ENCODE results near the gene C16orf46. TPM values are rescaled to one million over a fixed set of nuclear protein-coding genes. Genes with fewer than 3 reads are reported as not detected.

Gene C16orf46
- total RNA-seq, 4 donors from 2014 or later = 0.54 to 2.5 (median 1.3) TPM

DNA sequence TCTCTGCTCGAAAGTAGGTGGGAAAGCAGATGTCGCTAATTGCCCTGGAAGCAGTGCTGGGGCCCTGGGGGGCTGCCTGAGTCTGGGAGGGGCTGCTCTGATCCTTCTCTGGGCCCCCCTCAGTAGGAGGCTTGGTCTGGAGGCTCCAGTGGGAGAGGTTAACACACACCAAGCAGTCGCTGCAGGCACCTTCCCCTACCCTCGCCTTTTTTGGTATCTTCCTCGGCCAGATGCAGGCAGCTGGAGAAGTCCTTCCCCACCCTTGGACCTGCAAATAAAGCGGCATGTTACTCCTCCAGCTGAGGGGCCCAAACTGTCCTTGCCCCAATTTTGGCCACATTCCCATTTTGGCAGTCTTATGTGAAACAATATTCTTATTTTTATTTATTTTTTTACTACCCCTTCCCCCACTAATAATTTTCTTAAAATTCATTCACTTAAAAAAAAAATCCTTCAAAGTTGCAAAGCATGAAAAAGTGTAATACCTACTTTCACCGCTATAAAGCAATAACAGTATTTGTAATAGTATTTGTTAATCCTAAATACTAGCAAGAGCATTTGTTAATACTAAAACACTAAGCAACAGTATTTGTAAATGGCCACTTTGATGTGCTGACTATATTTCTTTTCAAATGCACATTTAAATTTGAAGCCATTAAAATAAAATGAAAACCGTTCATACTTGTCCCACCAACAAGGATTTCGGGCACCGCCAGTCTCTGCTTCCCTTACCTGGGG, 15.0 kb downstream of the C16orf46 start:
- TF ChIP-seq POLR2A (IDR thresholded peaks at IDR 0.05) = no peak
- TF ChIP-seq CTCF (IDR thresholded peaks at IDR 0.05) = no peak
- 89% methylated on average over 10 of the region's 10 CpGs for whole genome bisulfite sequencing, 2 donors
- no peak overlapping the region for H3K4me3 ChIP-seq (ENCODE audit: low read depth, poor library complexity, severe bottlenecking)
- no peak for DNase-seq (ENCODE audit: low spot score in 2 of 2)
- intact Hi-C loops (cut with DNase I; ENCODE audit: low total_unique reads) = no loop called here

DNA sequence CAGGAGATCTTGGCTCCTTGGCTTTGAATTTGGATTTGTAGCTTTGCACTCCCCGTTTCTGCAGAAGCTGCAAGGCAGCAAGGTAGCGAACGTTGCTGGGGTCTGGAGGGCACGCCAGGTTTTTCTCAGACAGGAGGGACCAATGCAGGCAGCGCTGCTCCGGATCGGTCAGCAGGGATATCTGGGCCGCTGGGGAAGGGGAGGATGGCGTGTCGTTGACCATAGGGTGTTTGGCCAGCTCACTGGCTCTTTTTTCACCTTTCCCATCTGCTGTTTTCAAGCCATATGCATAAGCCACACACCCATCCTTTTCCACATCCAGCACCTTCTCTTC, 15.8 kb downstream of the C16orf46 start:
- 86 to 89% methylated on average over 10 of the region's 10 CpGs for WGBS, 2 donors
- intact Hi-C loops (cut with DNase I; ENCODE audit: low total_unique reads) = no loop called here
- no peak for DNase-seq (ENCODE audit: low spot score in 2 of 2)
- TF ChIP-seq CTCF (IDR thresholded peaks at IDR 0.05) (no peak), POLR2A (IDR thresholded peaks at IDR 0.05) (no peak)
- no peak overlapping the region for H3K4me3 ChIP-seq (ENCODE audit: low read depth, poor library complexity, severe bottlenecking)

DNA sequence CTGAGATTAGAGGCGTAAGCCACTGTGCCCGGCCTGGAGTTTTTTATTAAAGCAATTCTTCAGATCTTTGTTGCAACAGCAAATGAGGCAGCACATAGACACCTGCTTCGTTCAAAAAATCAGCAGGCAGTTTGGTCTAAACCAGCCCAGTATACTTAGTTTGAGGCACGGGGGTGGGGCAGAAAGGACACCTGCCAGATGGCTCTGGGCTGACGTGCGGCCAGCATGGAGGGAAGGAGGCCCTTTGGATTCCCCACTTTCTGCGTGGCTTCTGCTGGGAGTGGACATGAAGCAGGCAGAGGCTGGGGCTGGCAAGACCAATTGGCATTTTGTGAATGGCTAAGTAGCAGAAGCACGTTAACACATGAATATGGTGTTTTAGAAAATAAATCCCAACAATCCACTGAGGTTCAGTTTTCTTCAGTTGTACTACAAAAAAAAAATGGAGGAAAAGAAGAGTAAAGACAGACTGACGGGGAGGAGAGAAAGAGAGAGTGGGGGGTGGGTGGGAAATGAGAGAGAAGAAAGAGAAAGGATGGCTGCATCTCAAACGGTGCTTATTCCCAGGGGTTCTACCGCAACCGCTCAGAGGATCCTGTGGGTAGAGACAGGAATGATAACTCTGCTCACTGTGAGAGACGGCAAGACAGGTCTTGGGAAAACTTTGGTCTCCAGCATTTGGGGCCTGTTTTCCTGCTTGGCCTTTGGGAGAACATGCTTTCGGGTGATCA, 16.3 kb downstream of the C16orf46 start:
- DNase-seq (ENCODE audit: low spot score in 2 of 2) = no peak
- intact Hi-C loops (cut with DNase I; ENCODE audit: low total_unique reads) = no loop called here
- 84 to 85% methylated on average over 14 of the region's 14 CpGs for WGBS, 2 donors
- no peak overlapping the region for H3K4me3 ChIP-seq (ENCODE audit: low read depth, poor library complexity, severe bottlenecking)
- TF ChIP-seq POLR2A (IDR thresholded peaks at IDR 0.05) = no peak
- TF ChIP-seq CTCF (IDR thresholded peaks at IDR 0.05) = no peak

DNA sequence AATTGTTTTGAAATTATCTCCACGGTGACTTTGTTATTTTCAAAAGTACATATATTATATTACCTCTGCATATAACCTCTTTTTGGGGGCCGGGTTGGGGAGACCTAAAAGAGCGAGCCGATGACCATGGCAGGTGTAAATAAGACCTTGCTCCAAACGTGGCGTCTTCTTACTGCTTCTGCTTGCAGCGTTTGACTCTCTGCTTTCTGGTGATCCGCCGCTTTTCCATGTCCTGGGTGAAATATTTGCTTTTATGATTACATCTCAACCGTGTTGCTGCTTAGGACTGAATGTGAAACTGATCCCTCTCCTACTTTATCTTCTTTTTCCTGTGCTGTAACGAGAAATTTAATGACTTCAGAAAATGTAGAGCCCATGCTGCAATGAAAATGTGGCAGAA, 23.3 kb downstream of the C16orf46 start:
- no peak for DNase-seq (ENCODE audit: low spot score in 2 of 2)
- no peak for TF ChIP-seq POLR2A (IDR thresholded peaks at IDR 0.05)
- no peak for TF ChIP-seq CTCF (IDR thresholded peaks at IDR 0.05)
- no peak overlapping the region for H3K4me3 ChIP-seq (ENCODE audit: low read depth, poor library complexity, severe bottlenecking)
- intact Hi-C loops (cut with DNase I; ENCODE audit: low total_unique reads) = no loop called here
- 82 to 84% methylated on average over 11 of the region's 11 CpGs for WGBS, 2 donors

DNA sequence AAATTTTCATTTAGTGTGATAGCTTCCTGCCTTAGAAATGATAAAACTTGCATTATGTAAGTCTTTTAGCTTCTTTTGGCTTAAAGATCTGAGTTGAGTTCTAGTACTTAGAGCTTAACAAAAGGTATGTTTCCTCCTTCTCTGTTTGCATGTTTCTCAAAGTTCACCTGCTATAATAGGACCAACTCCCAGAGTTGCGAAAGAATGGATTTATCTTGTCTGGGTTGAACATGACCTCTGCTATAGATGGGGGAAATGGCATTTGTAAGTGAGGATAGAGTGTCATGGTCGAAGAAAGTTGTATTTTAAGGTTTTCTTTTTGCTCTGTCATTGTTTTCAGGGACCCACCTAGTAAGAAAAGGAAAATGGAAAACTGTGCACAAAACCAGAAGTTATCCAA, 34.2 kb downstream of the C16orf46 start:
- TF ChIP-seq CTCF (IDR thresholded peaks at IDR 0.05) (no peak), POLR2A (IDR thresholded peaks at IDR 0.05) (no peak)
- DNase-seq (ENCODE audit: low spot score in 2 of 2) = no peak
- intact Hi-C loops (cut with DNase I; ENCODE audit: low total_unique reads) = no loop called here
- 97% methylated on average over 2 of the region's 2 CpGs for WGBS, 2 donors
- no peak overlapping the region for H3K4me3 ChIP-seq (ENCODE audit: low read depth, poor library complexity, severe bottlenecking)

Measured in lower leg skin (tissue), 4 donors.